Breast epithelium (tissue), 3 donors: Measurements from ENCODE around the gene PHACTR3.

ENCODE experiments used
- POLR2A ChIP-seq: fragments of 450-650 bp; IDR thresholded peaks from one replicate; pipeline ENCODE4 v1.6.1; 2016; ENCODE audit warnings: antibody characterized with exemption, mild to moderate bottlenecking, moderate library complexity
- POLR2AphosphoS5 ChIP-seq, 3 donors: sonication (generic); formaldehyde crosslinking; IDR thresholded peaks; one replicate each; pipeline ENCODE4 v1.6.1; 2017; ENCODE audit warnings: antibody characterized with exemption in 3 of 3
- TF ChIP-seq, protein P1 (sequence below), 3 donors: fragments of 450-650 bp; IDR thresholded peaks; one replicate each; pipeline ENCODE4 v1.5.1; 2016 to 2017; ENCODE audit warnings: antibody characterized with exemption in 3 of 3, mild to moderate bottlenecking in 3 of 3, moderate library complexity in 3 of 3

DNA sequence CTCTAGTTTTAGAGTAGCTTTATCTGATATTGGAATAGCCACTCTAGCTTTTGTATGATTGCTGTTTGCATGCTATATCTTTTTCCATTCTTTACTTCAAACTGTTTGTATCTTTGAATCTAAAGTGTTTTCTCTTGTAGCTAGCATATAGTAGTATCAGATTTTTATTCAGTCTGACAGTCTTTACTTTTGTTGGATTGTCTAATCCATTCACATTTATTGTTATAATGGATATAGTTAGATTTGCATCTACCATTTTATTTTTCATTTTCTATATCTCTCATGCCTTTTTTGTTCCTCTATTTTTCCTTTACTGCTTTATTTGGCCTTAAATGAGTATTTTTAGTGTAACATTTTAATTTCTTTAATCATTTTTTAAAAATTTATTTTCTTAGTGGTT, 52.1 kb downstream of the PHACTR3 start:
- TF ChIP-seq, protein P1, sequence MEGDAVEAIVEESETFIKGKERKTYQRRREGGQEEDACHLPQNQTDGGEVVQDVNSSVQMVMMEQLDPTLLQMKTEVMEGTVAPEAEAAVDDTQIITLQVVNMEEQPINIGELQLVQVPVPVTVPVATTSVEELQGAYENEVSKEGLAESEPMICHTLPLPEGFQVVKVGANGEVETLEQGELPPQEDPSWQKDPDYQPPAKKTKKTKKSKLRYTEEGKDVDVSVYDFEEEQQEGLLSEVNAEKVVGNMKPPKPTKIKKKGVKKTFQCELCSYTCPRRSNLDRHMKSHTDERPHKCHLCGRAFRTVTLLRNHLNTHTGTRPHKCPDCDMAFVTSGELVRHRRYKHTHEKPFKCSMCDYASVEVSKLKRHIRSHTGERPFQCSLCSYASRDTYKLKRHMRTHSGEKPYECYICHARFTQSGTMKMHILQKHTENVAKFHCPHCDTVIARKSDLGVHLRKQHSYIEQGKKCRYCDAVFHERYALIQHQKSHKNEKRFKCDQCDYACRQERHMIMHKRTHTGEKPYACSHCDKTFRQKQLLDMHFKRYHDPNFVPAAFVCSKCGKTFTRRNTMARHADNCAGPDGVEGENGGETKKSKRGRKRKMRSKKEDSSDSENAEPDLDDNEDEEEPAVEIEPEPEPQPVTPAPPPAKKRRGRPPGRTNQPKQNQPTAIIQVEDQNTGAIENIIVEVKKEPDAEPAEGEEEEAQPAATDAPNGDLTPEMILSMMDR (IDR thresholded peaks at IDR 0.05) = no peak
- TF ChIP-seq POLR2A (no peak), POLR2AphosphoS5 (IDR thresholded peaks at IDR 0.05) (no peak)
